WI38 (cell line): ENCODE measurements around the gene SESTD1.
"Not testable (repeated sequence)": the region's sequence is repeated elsewhere in the genome, so short reads cannot be mapped to it uniquely, and the experiment has no call there.

Experiments used
- H3K4me3 ChIP-seq: 2 replicates; pipeline ENCODE4 v1.5.1; 2011; ENCODE audit warnings: low read depth, mild to moderate bottlenecking, control low read depth, low read length
- TF ChIP-seq, protein P1 (sequence below): IDR thresholded peaks from 2 replicates; pipeline ENCODE4 v1.5.1; 2012; ENCODE audit warnings: low read depth, mild to moderate bottlenecking, control low read depth, low read length

The SESTD1 gene

DNA sequence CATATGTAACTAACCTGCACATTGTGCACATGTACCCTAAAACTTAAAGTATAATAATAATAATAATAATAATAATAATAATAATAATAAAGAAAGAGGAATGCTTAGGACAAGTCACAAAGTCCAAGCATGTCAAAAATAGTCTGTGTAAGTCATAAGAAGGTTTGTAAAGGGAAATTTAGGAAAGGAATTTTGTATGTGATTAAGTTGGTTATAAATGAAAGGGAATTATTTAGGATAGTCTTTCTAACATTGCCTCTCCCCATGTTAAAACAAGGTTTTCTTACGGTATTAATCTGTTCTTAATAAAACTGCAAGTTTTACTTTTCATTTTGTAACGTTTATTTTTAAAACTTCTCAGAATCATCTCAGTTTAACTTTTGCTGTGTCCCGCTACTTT is 62.8 kb downstream of the SESTD1 start:
- H3K4me3 ChIP-seq, result no peak overlapping the region
- TF ChIP-seq, protein P1, sequence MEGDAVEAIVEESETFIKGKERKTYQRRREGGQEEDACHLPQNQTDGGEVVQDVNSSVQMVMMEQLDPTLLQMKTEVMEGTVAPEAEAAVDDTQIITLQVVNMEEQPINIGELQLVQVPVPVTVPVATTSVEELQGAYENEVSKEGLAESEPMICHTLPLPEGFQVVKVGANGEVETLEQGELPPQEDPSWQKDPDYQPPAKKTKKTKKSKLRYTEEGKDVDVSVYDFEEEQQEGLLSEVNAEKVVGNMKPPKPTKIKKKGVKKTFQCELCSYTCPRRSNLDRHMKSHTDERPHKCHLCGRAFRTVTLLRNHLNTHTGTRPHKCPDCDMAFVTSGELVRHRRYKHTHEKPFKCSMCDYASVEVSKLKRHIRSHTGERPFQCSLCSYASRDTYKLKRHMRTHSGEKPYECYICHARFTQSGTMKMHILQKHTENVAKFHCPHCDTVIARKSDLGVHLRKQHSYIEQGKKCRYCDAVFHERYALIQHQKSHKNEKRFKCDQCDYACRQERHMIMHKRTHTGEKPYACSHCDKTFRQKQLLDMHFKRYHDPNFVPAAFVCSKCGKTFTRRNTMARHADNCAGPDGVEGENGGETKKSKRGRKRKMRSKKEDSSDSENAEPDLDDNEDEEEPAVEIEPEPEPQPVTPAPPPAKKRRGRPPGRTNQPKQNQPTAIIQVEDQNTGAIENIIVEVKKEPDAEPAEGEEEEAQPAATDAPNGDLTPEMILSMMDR, result no peak

DNA sequence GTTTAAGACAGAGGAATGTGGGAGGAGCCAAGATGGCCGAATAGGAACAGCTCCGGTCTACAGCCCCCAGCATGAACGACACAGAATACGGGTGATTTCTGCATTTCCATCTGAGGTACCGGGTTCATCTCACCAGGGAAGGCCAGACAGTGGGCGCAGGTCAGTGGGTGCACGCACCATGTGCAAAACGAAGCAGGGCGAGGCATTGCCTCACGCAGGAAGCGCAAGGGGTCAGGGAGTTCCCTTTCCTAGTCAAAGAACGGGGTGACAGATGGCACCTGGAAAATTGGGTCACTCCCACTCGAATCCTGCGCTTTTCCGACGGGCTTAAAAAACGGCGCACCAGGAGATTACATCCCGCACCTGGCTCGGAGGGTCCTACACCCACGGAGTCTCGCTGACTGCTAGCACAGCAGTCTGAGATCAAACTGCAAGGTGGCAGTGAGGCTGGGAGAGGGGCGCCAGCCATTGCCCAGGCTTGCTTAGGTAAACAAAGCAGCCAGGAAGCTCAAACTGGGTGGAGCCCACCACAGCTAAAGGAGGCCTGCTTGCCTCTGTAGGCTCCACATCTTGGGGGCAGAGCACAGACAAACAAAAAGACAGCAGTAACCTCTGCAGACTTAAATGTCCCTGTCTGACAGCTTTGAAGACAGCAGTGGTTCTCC is 68.6 kb downstream of the SESTD1 start:
- H3K4me3 ChIP-seq, result not testable (repeated sequence)

DNA sequence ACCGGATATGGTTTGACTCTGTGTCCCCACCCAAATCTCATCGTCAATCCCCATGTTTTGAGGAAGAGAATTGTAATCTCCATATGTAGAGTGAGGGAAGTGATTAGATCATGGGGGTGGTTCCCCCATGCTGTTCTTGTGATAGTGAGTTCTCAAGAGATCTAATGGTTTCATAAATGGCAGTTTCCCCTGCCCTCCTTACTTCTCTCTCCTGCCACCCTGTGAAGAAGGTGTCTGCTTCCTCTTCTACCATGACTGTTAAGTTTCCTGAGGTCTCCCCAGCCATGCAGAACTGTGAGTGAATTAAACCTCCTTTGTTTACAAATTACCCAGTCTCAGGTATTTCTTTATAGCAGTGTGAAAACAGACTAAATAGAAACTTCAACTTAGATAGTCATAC is 69.5 kb downstream of the SESTD1 start:
- no peak overlapping the region for H3K4me3 ChIP-seq
- TF ChIP-seq, protein P1, result no peak

DNA sequence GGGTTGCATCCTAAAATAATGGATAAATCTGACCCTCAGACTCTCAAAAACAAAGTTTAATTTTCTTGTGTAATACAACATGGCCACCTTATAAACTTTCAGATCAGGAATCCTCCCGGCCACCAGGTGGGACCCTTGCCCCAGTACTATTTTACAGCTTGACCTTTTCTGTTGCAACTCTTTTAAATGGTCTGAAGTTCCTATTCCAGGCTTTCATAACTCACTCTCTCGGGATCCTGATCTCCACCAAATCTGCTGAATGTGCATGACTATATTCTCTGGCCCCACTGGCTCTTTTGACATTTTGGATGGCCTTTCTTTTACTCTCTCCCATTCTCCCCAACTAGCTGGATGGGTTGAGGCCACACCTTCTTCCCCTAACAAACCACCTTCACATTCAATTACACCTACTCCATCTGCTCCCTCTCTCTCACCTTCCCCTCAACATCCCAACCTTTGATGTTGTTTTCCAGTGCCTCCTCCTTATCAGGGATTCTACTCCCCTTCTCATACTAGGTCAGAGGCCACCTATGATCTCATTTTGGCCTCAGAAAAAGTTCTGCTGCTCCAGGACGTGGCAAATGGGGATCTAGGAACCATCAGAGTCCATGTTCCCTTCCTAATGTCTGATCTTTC is 70.8 kb downstream of the SESTD1 start:
- TF ChIP-seq, protein P1, result no peak
- H3K4me3 ChIP-seq, result no peak overlapping the region

DNA sequence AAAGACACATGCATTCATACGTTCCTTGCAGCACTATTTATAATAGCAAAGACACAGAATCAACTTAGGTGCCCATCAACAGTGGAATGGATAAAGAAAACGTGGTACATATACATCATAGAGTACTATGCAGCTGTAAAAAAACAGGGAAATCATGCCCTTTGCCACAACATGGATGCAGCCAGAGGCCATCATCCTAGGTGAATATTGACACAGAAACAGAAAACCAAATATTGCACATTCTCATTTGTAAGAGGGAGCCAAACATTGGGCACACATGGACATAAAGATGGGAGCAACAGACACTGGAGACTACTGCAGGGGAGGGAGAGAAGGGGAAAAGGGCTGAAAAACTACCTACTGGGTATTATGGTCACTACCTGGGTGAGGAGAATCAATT is 73.5 kb downstream of the SESTD1 start:
- TF ChIP-seq, protein P1, result no peak
- H3K4me3 ChIP-seq, result no peak overlapping the region

DNA sequence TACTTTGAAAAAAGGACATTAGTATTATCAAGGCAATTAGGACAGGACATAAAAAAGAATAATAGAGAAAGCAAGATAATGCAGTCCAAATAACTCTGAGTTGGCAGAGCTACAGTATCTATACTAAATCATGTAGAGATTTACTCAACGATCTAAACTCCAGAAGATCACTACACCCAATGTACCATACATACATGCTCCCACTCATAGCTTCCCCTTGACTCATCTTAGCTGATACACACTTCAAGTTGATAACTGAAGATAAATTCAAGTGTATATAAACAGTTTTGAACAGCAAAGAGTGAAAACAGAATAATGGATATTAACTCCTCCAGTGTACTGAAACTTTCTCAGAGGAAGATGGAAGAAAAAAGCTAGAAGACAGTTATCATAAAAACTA is 78.5 kb downstream of the SESTD1 start:
- TF ChIP-seq, protein P1, result no peak
- no peak overlapping the region for H3K4me3 ChIP-seq

DNA sequence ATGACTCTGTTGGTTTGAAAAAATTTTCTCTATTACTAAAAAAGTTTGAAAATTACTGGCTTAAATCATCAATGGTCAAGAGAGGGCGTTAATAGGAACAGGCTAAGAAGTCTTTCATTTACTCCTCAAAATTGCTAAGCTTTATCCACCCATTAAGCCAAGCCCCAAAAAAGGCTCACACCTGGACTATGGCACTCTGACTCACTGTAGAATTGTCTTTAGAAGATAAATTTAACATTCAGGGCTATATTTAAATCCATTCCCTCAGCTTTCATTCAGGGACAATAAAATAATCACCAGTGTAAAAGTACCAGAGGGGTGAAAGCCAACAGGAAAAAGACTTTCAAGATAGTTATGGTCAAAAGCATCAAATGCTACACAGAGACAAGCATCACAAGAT is 80.0 kb downstream of the SESTD1 start:
- H3K4me3 ChIP-seq, result no peak overlapping the region
- TF ChIP-seq, protein P1, result no peak

DNA sequence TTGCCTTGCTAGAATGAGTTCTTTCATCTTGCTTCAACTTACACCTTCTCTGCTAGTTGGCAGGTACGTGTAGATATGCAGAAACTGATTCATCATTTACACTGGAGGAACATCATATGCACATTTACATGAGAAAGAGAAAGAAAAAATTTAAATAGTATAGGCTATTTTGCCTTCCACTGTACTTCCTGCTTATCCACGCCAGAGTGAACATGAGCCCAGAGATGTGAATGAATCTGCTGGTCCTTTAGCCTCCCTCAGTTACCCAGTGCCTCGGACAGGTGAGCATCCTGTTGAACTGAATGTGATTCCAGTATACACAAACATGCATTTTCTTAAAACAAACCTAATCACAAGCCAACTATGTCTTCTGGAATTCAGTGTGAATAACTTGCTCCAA is 83.6 kb downstream of the SESTD1 start:
- TF ChIP-seq, protein P1, result no peak
- H3K4me3 ChIP-seq, result no peak overlapping the region
